Stimulated activated CD8-positive, alpha-beta memory T cell treated with anti-CD3 and anti-CD28 coated beads, Interleukin-7, amount 100 ng/mL, for 48 hours (primary cell): ENCODE data around the gene PI4KA.
A peak's percentile ranks its signal among the peaks of the same experiment; 100 is the strongest.
"Not testable (repeated sequence)": the region's sequence is repeated elsewhere in the genome, so short reads cannot be mapped to it uniquely, and the experiment has no call there.

Experiments
- DNase-seq, 2 donors: peaks; one replicate each; pipeline ENCODE4 v3.0.0-alpha.2; 2020; ENCODE audit warnings: low read depth in 1 of 2; ENCODE audit errors: extremely low read depth in 1 of 2

PI4KA gene

DNA sequence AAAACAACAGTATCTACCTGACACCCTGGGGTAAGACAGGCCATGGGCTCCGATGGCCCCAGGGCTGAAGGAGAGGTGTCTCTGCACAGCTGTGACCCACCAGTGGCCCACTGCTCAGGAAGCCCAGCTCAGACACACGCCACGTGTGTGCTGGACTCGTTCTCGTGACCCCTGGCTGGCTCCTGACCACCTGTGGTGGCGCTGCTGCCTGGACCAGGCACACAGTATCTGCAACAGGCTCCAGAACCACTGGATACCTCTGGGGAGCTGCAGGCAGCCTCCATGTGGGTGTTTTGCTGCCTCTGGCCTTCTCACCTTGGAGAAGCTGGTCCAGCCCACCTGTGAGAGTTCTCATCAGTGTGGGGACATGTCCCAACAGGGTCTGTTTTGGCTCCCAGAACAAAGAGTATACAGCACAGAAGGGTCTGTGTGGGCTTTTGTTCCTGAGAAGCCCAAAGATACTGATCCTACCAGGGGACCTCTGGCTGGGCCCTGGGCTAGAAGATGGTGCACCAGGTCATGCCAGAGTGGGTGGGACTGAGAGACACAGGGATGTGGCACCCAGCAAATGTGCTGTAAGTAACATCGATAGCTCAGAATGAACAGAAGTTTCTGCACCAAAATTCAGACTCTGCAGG, 106.4 kb downstream of the PI4KA start:
- no peak for DNase-seq

DNA sequence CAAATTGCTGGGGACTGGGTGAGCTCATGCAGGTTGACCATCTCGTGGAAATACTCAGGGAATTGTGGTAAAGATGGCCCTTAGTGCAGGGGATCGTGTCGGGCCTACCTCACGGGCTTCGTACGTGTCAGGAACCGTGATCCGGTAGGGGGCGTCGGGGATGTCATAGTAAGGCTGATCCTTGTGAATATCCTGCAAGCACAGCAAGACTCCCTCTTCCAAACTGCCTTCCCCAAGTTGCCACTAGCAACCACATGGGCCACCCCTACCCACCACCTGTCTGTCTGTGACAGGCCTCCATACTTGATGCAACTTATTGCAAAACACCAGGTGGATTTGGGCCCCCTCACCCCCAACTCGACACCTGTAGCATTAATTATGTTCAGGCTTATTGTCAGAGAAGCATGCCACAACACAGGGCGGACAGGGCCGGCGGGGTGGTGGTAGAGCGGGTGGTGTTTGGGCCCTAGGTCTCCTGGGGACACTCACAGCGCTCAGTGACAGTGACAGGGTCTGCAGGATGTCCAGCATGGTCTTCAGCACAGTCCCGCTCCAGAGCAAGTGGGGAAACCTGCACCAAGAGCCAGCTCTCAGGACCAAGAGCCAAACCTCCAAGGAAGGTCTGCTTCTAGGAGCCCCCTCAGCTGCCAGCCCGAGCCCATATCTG, 107.3 kb downstream of the PI4KA start:
- DNase-seq = no peak

DNA sequence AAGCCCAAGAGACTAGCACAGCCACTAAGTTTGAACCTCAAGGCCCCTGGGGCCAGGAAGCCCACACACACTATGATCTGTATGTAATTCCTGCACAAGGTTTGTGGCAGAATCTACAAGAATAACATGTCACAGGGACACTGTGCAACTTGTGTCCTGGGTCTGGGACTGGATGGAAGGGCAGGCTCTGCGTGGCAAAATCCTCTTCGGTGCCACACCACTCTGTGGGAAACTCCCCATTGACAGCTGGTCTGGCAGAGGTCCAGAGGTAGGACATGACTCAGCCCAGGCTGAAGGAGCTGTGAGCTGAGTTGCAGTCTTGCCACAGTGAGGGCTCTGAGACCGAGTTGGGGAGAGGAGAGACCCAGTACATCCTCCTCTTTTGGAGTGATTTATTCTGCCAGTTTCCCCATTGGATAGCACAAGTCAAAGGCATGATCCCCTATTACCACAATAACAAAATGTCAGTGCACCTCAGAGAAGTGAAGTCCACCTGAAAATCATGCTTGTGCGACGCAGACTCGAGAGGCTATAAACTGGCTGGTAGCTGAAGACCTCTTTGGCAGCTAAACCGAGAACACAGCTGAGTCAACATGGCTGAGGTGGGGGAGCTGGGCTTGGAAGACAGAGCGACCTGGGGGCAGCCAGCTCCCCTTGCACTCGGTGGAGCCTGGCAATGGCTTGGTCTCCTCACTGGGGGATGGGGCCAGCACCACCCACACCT, 108.0 kb downstream of the PI4KA start:
- peak in 1 of 2 donors; percentile 18 for DNase-seq

DNA sequence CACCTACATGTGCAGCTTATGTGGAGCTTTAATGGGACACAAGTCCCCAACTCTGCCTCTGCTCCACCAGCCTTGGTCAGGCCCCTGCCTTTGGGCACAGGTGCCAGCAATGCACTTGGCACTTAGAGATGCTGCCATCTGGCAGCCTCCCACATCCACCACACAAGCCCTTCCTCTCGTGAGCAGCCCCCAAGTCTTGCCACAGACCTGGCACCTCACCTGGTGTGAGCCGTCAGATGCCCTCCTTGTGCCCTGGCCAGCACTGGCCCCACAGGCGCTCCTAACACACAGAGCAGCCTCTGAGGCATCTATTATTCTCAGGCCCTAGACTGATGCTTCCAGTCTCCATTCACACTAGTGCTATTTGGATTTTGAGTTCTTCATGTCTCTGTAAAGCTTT, 109.2 kb downstream of the PI4KA start:
- no peak for DNase-seq

DNA sequence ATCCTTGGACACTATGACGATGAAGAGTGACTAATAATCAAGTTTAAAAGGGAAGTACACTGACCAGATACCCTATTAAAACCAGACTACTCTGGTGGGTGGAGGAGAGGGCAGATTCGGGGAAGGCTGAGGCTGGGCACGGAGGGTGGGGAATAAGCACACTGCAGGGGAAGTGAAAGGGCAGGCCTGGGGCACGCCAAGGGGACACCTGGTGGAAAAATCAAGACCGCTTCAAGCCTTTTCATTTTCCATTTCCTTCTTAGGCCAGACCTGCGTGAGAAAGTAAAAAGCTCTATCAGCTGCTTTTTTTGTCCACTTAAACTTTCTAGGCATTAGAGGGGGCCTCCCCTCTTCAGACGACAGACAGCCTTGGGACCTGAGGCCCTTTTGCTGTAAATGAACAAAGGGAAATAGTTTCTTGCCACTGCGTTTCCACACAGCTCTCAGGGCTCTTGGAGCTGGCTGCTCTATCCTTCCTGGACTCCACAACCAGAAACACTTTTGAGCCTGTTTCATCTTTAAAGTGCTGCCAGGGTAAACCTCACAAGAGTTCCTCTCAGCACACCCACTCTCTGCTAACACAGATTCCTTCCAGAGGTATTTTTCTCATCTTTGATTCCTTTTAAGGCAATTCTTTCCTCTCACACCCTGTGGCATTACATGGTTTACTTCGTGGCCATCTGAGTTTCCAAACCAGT, 109.7 kb downstream of the PI4KA start:
- DNase-seq = no peak

DNA sequence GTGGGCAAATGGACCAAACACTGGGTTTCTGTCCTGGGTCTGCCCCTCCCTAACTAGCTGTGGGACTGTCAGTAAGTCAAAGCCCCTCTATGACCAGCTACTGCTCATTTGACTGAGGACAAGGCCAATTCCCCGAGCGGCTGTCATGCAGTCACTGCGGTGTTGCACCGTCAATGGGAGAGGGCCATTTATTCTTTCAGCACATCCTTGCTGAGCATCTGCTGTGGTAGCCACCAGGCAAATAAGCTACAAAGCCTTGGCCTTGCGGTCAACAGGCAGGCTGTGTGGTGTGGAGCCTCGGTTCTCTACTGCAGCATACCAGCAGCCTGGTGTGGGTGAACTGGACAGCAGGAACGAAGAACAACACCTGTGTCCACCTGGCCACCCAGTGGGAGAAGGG, 110.5 kb downstream of the PI4KA start:
- no peak for DNase-seq

DNA sequence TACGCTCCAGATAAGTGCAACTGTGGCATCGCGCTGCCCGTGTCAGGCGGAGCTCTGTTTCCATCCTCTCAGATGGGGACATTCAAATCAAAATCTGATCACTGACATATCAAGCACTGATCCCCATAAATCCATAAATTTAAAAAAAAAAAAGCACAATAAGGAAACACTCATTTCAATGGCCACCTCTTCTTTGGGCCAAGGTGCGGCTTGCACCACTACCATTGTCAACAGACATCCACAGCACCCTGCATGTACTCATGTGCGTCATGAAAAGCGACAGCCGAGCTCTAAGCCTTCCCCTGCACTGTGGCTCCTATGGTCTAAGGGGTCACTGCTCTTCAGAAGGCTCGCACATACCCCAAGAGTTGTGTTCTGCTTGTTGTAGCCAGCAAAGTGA, 111.4 kb downstream of the PI4KA start:
- DNase-seq = no peak

DNA sequence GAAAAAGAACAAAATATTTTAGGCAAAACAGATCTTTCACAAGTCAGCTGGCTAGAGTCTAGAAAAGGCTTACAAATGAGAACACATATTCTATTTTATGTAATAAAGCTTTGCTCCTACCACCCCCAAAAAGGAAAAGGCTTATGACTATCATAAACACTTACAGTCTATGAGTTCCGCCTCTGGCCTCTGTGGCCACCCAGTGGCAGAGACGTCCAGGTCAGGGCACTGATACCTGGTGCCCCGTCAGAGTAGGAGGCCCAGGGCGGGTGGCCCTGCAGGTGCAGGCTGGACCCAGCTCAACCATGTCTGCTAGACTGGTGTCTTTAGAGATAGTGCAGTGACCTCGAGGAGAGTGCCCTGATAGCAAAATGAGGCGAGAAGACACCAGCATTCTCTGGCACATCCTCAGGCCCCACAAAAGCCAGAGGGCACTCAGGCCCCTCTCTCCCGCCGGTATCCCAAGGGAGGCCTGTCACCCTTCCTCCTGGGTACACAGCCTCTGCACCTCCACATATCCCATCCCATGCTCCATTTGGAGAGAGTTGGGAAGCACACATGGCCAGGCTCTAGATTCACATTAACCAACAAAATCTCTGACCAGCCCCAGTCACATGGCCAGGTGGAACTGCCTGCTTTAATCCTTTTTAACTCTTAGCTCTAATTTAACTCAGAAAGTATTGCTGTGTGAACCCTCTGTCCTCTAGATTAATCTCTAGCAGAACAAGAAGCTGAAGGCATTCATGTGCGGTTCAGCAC, 112.0 kb downstream of the PI4KA start:
- DNase-seq = no peak

DNA sequence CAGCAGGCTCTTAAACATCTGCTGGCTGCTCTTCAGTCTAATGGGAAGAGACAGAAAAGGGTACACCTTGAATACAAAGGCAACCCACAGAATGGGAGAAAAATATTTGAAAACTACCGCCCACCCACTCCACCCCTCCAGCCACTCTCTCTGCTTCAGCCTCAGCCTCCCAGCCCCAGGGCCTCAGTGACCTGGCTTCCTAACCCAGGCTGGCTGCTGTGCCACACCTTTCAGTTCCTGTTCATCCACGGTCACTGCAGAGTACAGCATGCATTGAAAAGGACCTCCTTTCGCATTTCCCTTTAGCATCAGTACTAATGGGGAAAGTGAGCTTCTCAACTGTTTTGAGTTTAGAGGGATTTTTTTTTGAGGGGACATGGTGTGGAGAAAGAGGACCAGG, 113.5 kb downstream of the PI4KA start:
- no peak for DNase-seq

DNA sequence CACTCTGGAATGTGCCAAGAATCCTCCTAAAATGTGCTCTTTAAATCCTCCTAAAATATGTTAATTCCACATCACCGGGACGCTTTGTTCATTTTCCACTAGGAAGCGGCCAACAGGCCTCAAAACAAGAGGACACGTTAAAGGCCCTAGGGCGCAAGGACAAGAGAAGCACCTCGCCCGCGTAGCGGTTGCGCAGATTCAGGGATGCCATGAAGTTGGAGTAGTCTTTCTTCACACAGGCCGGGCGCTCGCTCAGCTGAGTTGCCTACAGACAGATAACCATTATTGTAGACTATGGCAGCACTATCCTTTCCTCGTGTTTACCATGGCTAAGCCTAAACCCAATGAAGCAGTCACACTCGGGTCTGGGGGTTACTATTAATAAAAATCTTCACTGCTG, 114.2 kb downstream of the PI4KA start:
- no peak for DNase-seq

DNA sequence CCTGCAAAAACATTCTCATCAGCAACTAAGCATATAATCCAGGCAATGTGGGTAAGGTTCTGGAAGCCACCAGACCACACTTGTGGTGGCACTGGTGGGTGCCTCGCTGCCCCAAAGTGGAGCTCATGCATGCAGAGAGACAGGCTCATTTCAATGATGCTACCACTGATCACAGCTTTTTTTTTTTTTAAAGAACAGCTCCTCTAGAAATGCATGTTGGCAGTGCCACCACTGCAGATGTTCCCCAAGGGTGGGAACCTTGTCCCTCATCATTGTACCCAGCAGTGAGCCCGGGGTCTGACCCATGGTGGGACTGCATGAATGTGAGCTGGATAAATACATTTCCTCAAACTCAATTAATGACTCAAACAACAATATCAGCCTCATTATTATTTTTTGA, 115.8 kb downstream of the PI4KA start:
- DNase-seq = no peak

DNA sequence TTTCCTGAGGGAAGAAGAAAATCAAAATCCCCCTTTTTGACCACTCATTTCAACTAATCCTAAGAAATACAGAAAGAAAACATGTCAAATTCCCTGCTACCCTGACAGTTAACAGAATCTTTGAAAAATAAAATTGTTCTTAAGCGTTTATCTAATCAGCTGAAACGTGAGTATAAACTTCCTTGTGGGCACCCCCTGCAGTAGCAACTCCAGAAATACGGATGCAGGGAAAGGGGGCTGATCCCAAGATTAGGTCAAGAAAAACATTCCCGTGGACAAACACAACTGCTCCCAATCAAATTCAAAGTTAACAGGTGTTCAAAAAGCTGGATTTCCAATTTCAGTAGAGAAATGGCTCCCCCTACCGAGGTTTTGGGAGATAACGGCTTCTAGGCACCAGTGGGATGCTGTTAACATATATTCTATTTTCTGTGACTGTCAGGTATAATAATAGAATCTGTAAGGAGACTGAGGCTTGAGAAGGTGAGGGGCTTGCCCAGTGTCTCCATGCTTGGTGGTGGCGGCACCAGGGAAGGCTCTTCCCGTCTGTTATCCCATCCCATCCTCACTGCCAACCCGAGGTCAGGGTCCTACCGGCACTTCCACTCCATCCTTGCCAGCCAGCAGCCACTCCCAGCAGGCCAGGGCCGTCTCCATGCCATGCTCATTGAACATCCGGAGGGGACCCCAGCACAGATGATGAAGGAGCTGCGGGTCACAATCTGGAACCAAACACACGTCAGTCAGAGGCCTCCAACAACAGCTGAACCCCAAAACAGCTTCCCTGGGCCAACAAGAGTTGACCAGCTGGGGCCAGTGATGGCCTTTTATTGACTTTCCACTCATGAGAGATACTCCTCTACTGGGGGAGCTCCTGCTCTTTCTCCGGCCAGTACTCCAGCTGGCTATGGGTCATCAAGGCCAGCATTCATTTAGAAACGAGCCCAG, 116.7 kb downstream of the PI4KA start:
- peak in 1 of 2 donors; percentile 18 for DNase-seq

DNA sequence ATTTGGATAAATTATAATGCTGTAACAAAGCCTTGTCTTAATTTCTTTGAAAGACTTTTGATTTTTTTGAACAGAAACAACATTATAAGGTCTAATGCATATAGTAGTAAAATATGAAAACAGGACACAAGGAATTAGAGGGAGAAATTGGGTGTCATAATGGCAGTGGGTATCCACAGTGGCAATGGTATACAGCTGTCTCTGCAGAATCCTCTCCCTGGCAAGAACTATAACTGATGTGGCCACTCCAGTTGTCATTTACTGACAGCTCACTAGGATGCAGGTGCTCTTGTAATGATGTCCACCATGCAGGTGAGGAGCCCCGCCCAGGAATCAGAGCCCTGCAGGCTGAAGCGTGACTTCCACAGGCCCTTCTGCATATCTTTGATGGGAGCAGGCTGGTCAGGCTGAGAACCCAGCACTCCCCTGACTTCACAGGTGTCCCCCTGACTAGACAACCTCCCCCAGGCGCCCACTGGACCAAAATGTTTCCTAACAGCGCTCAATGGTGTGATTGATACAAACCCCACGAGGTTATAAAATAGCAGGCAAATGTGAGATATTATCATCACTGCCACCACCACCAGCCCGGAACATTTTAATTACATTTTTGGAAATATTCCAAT, 117.5 kb downstream of the PI4KA start:
- no peak for DNase-seq

DNA sequence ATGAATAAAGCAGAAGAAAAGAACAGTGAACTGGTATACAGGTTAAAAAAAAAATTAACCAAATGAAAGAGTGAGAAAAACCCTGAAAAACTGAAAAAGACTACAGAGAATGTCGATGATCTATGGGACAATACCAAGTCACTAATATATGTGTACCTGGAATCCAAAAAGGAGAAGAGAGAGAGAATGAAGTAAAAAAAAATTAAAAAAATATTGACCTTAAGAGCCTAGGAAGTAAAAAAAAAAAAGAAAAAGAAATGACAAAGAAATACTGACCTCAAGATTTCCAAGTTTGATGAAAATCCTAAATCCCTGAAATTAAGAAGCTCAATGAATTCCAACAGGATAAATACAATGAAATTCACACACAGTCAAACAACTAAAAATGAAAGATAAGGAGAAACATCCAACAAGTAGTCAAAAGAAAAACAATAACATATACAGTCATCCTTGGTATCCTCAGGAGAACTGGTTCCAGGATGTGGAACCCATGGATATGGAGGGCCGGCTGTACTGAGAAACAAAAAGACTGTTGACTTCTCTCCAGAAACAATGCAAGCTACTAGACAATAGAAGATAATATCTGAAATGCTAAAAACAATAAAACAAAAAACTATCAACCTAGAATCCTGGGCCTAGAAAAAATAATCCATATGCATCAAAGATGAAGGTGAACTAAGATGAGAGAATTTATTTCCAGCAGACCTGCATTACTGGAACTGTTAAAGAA, 118.2 kb downstream of the PI4KA start:
- DNase-seq = no peak

DNA sequence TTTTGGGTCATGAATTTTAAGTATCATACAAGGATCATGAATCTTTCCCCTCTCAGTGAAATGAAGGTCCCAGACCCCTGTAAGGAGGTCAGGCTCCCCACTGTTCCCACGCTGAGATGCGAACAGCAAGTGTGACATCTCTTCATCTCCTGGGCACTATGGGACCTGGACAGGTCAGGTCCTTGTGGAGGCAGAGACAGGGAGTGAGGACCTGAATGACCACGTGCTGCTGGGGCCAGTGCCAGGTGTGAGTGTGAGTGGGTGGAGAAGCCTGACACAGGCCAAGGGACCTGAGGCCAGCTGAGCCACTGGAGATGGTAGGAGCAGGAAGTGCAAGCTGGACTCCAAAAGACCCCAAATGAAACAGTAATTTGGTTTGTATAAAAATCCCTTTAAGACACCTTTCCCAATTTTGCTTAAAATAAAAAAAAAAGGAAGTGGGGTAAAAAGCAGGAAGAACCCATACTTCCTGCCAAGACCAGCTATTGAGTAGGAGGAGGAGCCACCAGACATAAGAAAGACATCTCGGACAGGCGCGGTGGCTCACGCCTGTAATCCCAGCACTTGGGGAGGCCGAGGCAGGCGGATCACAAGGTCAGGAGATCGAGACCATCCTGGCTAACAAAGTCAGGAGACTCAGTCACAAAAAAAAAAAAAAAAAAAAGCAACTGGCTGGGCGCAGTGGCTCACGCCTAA, 120.1 kb downstream of the PI4KA start:
- DNase-seq = no peak

DNA sequence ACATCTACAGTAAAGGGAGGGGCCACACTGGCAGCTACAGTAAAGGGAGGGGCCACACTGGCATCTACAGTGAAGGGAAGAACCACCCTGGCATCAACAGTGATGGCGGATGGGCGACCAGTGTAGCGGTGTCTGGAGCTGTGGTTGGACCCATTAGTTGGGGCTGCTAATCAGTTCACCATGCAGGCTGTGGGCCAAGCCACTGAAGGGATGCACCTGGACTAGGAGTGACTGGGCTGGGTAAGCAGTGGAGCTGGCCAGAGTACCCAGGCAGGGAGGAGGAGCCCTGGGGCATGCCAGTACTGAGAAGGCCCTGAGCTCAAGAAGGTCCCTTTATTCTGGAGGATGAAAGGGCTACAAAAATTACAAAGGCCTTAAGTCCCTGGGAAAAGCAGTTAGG, 121.7 kb downstream of the PI4KA start:
- not testable (repeated sequence) for DNase-seq

DNA sequence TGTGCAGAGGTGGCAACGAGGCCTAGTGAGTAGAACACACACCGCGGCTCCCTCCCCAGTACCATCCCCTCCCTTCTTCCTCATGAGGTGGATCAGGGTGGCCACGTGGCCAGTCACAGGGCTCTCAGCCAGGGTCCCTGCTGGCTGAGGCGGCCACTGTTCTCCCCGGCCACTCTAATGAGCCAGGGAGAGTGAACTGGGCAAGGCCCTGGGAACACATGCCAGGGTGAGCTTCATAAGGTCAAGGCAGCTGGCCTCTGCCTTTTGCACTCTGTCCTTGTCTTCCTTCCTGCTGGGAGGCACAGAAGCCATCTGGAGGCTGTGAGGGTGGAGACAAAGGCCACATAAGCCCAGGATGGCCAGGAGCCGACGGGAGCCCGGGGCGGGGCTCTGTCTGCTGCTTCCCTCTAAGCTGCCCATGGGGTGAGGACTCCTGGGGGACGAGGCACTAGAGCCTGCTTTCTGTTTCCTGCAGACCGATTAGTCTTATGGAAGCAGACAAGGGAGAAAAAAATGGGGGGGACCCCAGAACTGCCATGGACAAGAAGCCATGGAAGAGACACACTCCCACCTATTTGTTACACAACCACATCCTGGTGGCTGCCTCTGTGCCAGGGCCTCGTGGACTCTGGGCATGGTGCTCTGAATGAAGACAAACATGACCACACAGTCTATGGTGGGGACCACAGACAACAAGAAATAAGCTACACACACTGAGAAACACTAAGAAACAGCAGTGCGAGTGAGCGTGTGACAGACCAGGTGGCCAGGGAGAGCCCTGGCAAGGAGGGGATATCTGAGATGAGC, 123.1 kb downstream of the PI4KA start:
- DNase-seq = not testable (repeated sequence)
